KOPT-K1 (cell line): Measurements from ENCODE around the gene FGF12.
"Not testable (repeated sequence)": the region's sequence is repeated elsewhere in the genome, so short reads cannot be mapped to it uniquely, and the experiment has no call there.

Experiments used
- H3K27ac ChIP-seq: fragments of 200-600 bp; sonication (generic); 2 replicates; pipeline ENCODE4 v1.5.1; 2016; ENCODE audit warnings: antibody characterized with exemption, mild to moderate bottlenecking, low read depth, low read length; ENCODE audit not compliant: poor library complexity, severe bottlenecking
- H3K36me3 ChIP-seq: fragments of 200-600 bp; sonication (generic); 2 replicates; pipeline ENCODE4 v1.5.1; 2017; ENCODE audit warnings: antibody characterized with exemption, mild to moderate bottlenecking, low read length, moderate library complexity; ENCODE audit not compliant: insufficient read depth
- H3K9me3 ChIP-seq: fragments of 200-600 bp; sonication (generic); 2 replicates; pipeline ENCODE4 v1.5.1; 2017; ENCODE audit warnings: antibody characterized with exemption, low read length, mild to moderate bottlenecking; ENCODE audit not compliant: insufficient read depth, poor library complexity, severe bottlenecking

Gene FGF12

GRCh38 chr3:192727032-192727847, at the start of gene FGF12:
Gene FGF12, minus strand, starts transcription at chr3:192727541.
- H3K9me3 ChIP-seq, result no peaks in the 10 kb centered on the region
- H3K27ac ChIP-seq, result no peak within 1 kb of the TSS
- H3K36me3 ChIP-seq, result no peaks in the 10 kb centered on the region

DNA sequence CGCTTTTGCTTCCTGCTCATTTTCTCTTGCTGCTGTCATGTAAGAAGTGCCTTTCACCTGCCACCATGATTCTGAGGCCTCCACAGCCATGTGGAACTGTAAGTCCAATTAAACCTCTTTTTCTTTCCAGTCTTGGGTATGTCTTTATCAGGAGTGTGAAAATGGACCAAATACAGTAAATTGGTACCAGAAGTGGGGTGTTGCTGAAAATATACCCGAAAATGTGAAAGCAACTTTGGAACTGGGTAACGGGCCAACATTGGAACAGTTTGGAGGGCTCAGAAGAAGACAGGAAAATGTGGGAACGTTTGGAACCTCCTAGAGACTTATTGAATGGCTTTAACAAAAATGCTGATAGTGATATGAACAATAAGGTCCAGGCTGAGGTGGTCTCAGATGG, 47.0 kb upstream of the FGF12 start:
- H3K36me3 ChIP-seq, H3K27ac ChIP-seq: not testable (repeated sequence)
- peaks cover 11% of the 10 kb centered on the region for H3K9me3 ChIP-seq

DNA sequence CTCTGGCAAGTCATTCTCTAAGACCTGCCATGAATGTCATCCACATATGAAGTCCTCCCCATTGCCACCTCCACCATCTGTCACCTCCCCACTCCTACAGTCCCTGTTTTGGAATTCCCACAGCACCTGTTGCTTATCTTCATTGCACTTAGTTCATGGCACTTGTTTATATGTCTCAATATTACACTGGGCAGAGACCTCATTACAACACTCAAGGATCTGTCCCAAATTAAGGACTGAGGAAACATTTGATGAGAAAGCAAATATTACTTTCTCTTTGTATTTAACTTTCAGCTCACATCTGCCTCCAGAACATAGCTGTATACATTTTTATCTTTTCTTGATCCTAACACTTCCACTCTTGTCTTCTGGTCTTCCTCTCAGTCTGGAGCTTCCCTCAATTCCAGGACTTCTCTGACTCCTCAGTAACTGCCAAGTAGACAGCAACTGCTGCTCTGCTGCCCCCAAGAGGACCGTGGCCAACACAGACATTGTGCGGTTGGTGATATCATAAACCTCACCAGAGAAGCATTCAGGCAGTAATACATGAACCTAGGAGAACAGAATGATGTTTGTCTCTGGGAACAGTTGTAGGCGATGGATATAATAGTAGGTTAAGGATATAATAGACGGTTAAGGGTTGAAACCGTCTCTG, 45.0 kb upstream of the FGF12 start:
- Histone ChIP-seq H3K27ac (no peak overlapping the region), H3K9me3 (peaks cover 11% of the 10 kb centered on the region), H3K36me3 (no peaks in the 10 kb centered on the region)

GRCh38 chr3:192758654-192759053, 31.3 kb upstream of the FGF12 start:
- Histone ChIP-seq H3K9me3 (no peaks in the 10 kb centered on the region), H3K36me3 (no peaks in the 10 kb centered on the region), H3K27ac (no peak overlapping the region)

GRCh38 chr3:192751148-192751547, 23.8 kb upstream of the FGF12 start:
- Histone ChIP-seq H3K36me3 (no peaks in the 10 kb centered on the region), H3K9me3 (no peaks in the 10 kb centered on the region), H3K27ac (no peak overlapping the region)

GRCh38 chr3:192750201-192750600, 22.9 kb upstream of the FGF12 start:
- Histone ChIP-seq H3K9me3 (no peaks in the 10 kb centered on the region), H3K27ac (no peak overlapping the region), H3K36me3 (no peaks in the 10 kb centered on the region)

DNA sequence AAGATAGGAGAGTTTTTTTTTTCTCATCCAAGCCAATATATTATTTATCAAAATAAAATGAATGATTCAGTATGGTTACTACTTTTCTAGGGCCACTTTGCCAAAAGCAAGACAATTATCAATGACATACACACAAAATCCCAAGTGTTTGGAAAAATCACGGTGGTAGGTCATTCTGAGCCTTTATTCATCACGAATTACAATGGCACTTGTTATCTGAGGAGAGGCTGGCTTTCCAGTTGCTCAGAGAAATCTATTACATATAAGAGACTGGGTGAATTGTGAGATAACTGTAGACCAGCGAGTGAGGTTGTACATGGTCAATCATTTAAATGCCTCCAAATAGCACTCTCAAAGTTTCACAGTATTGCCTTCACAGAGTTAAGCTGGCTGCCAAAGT, 20.4 kb upstream of the FGF12 start:
- no peaks in the 10 kb centered on the region for H3K36me3 ChIP-seq
- no peaks in the 10 kb centered on the region for H3K9me3 ChIP-seq
- H3K27ac ChIP-seq, result no peak overlapping the region

GRCh38 chr3:192747145-192747544, 19.8 kb upstream of the FGF12 start:
- no peaks in the 10 kb centered on the region for H3K36me3 ChIP-seq
- H3K27ac ChIP-seq, result no peak overlapping the region
- H3K9me3 ChIP-seq, result no peaks in the 10 kb centered on the region

DNA sequence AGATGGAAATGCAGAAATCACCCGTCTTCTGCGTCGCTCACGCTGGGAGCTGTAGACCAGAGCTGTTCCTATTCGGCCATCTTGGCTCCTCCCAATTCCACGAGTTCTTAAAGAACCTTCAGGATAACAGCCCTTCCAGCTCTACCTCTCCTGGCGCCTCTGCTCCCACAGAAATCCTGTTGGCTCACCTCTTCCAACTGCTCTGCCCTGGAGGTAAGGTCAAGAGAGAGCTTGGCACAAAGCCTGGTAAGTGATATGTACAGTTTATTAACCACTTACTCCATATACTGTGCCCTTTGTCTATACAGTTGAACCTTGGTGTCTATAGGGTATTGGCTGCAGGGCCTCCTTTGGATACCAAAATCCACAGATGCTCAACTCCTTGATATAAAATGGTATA, 17.8 kb upstream of the FGF12 start:
- Histone ChIP-seq H3K36me3 (no peaks in the 10 kb centered on the region), H3K9me3 (no peaks in the 10 kb centered on the region), H3K27ac (no peak overlapping the region)

GRCh38 chr3:192744604-192745003, 17.3 kb upstream of the FGF12 start:
- not testable (repeated sequence) for H3K36me3 ChIP-seq, H3K9me3 ChIP-seq, H3K27ac ChIP-seq

DNA sequence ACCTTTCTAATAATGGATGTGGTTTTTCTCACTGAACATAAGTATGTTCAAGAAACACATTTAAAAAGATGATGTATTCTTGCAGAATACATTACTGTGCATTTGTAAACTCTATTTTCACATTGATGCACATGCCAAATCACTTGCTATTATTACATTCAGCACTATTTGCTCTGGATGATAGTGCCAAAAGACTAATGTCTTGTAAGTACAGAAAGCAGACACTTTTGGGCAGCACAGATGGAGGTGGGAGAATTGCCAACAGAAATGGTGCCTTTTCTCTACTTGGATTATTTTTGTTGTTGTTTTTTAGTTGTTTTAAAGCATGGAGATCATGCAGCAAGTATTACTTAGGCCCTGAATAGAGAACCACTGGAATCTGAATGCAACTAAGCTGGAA, 10.2 kb upstream of the FGF12 start:
- Histone ChIP-seq H3K36me3 (no peaks in the 10 kb centered on the region), H3K27ac (no peak overlapping the region), H3K9me3 (no peaks in the 10 kb centered on the region)

DNA sequence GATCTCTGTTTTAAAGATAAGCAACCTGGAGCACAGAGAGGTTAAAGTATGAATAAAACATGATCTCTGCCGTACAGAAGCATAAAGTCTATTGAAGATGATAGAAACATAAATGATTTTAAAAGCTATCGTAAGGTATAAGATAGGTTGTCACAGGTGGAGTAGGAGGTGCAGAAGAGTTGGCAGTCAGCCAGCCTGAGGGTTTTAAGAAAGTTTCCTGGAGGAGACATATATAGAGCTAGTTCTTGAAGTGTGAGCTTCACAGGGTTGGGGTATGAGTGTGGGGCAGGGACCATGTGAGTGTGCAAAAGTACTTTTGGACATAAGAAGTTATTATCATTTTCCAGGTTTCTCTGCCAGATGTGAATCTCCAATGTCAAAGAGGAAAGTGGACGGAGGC, 3.9 kb upstream of the FGF12 start:
- H3K9me3 ChIP-seq, result no peaks in the 10 kb centered on the region
- H3K36me3 ChIP-seq, result no peaks in the 10 kb centered on the region
- H3K27ac ChIP-seq, result no peak overlapping the region

DNA sequence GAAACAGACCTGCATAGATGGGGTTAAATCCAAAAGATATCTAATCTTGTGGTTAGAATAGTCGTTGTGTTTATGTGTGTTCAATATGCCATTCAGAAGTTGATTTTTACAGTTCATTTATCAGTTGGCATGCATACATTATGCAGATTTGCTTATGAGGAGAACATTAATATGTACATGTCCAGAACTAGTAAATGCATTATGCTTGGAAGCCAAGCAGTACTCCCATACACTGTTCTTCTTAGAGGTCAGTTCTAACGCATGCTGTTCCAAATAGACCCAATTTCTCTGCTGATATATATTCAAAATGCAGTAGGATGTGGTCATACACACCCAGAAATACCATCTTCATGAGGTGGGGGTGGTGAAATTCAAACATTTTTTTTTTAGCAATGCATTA, 956 bp downstream of the FGF12 start:
- Histone ChIP-seq H3K36me3 (no peaks in the 10 kb centered on the region), H3K9me3 (no peaks in the 10 kb centered on the region), H3K27ac (no peak overlapping the region)

- H3K9me3 ChIP-seq, result no peaks in the 10 kb centered on the region
- no peak overlapping the region for H3K27ac ChIP-seq
- H3K36me3 ChIP-seq, result no peaks in the 10 kb centered on the region
Observed at GRCh38 chr3:192719964-192720363, 7.4 kb downstream of the FGF12 start.

GRCh38 chr3:192718156-192718555, 9.2 kb downstream of the FGF12 start:
- H3K36me3 ChIP-seq, result no peaks in the 10 kb centered on the region
- H3K27ac ChIP-seq, result no peak overlapping the region
- H3K9me3 ChIP-seq, result no peaks in the 10 kb centered on the region

- H3K36me3 ChIP-seq, result no peaks in the 10 kb centered on the region
- H3K27ac ChIP-seq, result no peak overlapping the region
- H3K9me3 ChIP-seq, result no peaks in the 10 kb centered on the region
Observed at GRCh38 chr3:192715126-192715525, 12.2 kb downstream of the FGF12 start.
